NCI-H1092 treated with DMSO at 0.1 percent for 48 hours (cell line): Measurements from ENCODE around the gene KIF22.

Experiments used
- DNase-seq: peaks from one replicate; lab custom pipeline; 2025; lab: John Stamatoyannopoulos, UW

The KIF22 gene

DNA sequence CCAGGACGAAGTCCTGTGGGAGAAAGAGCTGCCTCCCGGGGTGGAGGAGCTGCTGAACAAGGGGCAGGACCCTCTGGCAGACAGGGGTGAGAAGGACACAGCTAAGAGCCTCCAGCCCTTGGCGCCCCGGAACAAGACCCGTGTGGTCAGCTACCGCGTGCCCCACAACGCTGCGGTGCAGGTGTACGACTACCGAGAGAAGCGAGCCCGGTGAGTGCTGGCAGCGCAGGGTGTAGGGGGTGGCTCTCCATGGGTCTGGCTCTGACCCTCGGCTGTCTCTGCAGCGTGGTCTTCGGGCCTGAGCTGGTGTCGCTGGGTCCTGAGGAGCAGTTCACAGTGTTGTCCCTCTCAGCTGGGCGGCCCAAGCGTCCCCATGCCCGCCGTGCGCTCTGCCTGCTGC is 51.1 kb downstream of the KIF22 start:
- DNase-seq = no peak

DNA sequence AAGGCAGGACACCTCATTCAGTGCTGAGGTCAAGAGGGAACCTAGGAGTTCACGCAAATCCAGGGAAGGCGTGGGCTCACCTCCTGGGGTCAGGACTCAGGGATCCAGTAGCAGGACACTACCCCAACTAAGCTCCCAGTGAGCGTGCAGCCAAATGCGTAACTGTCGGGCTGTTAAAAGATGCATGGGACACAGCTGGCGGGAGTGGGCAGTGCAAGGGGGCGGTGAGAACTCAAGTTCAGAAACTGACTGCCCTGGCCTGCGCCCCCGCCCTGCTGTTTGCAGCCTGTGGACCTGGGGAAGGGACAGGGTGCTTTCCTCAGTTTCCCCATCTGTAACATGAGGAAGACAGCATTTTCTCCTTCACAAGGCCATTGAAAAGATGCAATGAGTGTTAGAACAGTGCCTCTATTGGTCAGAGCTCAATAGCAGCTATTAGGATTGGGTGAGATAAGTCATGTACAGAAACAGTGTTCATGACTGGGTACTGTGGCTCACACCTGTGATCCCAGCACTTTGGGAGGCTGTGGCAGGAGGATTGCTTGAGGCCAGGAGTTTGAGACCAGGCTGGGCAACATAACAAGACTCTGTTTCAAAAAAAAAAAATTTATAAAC is 52.3 kb downstream of the KIF22 start:
- no peak for DNase-seq

DNA sequence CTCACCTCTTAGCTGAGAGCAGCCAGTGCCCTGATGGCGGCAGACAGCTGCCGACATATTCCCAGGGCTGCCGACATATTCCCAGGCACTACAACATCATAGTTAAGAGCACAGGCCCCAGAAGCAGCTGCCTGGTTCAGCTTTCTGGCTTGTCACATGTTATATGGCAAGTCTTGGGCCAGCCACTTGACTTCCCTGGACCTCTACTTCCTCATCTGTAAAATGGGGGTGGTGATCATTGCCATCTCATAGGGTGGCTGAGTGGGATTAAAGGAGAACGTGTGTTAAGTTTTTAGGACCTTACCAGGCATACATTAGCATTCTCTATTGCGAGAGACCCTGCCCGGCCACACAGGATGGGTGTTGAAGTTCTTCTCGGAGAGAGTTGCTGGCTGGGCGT is 53.4 kb downstream of the KIF22 start:
- DNase-seq = no peak

DNA sequence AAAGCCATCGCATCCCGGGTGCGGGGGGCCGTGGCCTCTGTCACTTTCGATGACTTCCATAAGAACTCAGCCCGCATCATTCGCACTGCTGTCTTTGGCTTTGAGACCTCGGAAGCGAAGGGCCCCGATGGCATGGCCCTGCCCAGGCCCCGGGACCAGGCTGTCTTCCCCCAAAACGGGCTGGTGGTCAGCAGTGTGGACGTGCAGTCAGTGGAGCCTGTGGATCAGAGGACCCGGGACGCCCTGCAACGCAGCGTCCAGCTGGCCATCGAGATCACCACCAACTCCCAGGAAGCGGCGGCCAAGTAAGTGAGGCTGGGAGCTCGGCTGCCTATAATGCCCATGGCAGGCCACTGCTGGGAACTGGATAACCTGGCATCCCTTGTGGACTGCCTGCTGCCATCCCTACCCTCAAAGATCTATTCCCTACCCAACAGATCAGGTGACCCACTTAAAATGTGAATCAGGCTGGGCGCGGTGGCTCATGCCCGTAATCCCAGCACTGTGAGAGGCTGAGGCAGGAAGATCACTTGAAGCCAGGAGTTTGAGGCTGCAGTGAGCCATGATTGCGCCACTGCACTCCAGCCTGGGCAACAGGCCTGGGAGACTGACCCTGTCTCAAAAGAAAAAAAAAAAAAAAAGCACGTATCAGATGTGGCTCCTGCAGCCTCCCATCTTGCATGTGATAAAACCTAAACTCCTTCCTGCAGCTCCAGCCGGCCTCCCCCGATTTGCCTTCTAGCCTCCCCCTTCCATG is 54.2 kb downstream of the KIF22 start:
- DNase-seq = no peak

DNA sequence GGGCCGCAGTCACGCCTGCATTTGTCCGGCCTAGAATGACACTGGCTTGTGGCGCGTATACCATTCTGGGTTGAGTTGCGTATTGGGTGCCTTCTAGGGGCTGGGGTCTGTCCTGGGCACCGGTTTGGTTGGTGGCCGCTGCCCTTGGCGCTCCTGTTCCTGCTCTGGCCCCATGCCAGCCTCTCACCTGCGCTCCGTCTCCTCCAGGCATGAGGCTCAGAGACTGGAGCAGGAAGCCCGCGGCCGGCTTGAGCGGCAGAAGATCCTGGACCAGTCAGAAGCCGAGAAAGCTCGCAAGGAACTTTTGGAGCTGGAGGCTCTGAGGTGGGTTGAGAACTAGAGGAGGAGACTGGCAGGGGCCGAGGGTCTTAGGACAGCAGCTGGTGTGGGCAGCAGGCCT is 55.1 kb downstream of the KIF22 start:
- no peak for DNase-seq

DNA sequence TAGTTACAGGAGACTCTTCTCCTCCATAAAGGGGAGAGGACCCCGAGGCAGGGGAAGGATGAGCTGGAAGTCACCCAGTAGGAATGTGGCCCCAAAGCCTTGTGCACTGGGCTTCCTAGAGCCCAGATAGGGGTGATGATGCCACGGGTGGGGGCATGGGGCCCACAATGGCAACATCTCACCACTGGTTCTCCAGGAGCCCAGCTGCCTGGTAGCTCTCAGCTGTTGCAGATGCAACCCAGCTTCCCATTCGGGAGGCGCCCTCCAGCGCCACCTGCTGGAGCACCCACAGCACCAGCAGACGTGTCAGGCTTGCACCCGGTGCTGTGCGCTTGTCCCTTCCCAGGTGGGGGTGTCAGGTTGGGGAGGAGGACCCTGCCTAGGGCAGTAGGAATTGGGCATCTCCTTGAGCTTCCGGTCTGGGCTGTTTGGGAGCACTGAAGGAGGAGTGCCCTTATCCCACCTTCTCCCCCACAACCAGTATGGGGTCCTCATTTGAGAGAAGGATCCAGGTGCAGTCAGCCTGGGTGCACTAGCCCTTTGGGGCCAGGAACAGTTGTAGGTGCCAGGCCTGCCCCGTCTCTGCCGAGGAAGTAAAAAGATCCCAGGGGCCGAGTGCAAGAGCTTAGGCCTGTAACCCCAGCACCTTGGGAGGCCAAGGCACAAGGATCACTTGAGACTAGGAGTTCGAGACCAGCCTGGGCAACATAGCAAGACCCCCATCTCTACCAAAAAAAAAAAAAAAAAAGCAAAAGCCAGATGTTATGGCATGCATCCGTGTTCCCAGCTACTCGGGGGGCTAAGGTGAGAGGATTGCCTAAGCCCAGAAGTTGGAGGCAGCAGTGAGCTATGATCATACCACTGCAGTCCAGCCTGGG is 58.1 kb downstream of the KIF22 start:
- peak; percentile 53 for DNase-seq

DNA sequence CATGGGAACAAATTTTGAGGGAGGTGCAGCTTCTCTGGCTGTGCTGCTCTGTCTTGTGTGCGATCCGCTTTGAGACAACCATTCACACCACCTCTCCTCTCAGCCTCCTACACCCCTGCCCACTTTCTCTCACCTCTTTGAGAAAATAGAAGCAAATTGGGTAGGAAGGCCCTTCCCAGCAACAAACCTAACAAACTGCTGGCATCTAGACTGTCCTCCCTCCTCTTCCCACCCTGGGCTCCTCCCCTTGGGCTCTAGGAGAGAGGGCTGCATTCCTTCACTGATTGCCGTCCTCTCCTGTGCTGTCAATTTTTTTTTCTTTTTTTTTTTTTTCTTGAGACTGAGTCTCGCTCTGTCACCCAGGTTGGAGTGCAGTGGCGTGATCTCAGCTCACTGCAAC is 59.0 kb downstream of the KIF22 start:
- no peak for DNase-seq

DNA sequence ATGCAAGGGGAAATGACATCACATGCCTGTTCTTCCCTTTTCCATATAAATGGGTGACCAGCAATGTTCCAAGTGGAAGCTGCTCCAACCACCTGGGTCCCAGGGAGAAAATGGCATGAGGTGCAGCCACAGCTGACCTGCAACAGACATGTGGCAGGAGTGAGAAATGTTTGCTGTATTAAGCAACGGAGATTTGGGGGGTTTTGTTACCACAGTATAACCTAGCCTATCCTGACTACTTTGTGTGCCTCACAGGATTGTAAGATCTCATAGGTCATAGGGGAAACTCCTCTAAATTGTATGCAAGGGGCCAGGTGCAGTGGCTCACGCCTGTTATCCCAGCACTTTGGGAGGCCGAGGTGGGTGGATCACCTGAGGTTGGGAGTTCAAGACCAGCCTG is 60.4 kb downstream of the KIF22 start:
- DNase-seq = no peak

DNA sequence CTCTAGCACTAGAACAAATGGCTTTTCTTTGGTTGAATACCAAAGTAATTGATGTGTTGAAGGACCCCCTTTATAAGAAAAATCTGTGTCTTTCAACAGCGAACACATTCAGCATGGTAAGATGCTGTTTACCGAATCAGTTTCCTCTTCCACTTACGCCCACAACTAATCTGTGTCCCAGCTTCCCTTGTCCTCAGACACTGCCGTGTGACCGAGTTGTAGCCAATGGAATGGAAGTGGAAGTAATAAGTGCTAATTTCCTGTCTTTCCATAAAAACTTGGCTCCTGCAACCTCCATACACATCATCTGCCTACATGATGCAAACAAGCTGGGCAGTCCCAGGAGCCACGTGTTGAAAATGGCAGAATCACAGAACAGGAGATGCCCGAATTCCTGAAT is 62.1 kb downstream of the KIF22 start:
- no peak for DNase-seq

DNA sequence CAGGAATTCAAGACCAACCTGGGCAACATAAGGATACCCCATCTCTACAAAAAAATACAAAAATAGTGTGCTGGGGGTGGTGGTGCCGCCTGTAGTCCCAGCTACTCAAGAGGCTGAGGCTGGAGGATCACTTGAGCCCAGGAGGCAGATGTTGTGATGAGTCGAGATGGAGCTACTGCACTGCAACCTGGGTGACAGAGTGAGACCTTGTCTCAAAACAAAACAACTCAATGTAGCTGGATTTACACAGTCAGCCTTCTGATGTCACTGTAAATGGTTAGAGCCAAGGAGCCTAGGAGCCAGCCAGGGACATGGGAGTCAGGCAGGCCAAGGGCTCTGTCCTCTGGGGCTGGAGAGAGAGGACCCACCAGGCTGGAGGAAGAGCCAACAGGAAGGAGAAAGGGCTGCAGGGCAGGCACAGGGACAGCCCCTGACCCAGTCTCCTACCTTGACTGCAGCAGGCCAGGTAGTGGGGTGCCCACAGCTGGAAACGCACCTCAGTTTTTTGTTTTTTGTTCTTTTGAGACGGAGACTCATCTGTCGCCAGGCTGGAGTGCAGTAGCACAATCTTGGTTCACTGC is 64.1 kb downstream of the KIF22 start:
- no peak for DNase-seq
